GM15510 (cell line): ENCODE data around the gene SH2D2A.

Experiments
- POLR2A ChIP-seq: IDR thresholded peaks from 3 replicates; pipeline ENCODE4 v1.6.1; 2011; ENCODE audit warnings: borderline replicate concordance; ENCODE audit not compliant: insufficient read length; ENCODE audit errors: extremely low read depth

SH2D2A gene

DNA sequence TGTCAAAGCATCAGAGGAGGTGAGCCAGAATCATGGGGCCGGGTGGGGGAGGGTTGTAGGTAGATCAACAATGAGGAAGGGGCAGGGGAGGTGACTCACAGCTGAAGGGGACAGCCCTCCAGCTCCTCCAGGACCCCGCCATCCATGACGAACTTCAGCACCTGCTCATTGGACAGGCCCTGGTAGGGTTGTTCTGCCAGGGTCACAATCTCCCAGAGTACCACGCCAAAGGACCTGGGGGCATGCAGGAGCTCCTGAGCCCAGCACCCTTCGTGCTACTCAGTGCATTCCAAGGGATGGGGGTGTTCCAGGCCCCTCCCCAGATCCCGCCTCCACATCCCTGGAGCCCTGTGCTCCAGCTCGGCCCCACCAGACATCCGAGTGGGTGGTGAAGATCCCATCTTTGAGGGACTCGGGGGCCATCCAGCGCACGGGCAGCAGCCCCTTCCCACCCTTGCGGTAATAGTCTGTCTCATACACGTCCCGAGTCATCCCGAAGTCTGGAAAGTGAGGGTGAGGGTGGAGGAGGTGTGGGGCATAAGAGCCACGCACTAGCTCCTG lies 24.7 kb upstream of the SH2D2A start:
- TF ChIP-seq POLR2A: no peak

- TF ChIP-seq POLR2A: no peak
Observed at GRCh38 chr1:156840898-156841279, 24.2 kb upstream of the SH2D2A start.

- no peak for TF ChIP-seq POLR2A
Observed at GRCh38 chr1:156840186-156840897, 23.7 kb upstream of the SH2D2A start.

- no peak for TF ChIP-seq POLR2A
Observed at GRCh38 chr1:156839426-156840109, 22.9 kb upstream of the SH2D2A start.

- no peak for TF ChIP-seq POLR2A
Observed at GRCh38 chr1:156838972-156839371, 22.3 kb upstream of the SH2D2A start.

GRCh38 chr1:156836892-156837291 lies 20.2 kb upstream of the SH2D2A start:
- TF ChIP-seq POLR2A: no peak

DNA sequence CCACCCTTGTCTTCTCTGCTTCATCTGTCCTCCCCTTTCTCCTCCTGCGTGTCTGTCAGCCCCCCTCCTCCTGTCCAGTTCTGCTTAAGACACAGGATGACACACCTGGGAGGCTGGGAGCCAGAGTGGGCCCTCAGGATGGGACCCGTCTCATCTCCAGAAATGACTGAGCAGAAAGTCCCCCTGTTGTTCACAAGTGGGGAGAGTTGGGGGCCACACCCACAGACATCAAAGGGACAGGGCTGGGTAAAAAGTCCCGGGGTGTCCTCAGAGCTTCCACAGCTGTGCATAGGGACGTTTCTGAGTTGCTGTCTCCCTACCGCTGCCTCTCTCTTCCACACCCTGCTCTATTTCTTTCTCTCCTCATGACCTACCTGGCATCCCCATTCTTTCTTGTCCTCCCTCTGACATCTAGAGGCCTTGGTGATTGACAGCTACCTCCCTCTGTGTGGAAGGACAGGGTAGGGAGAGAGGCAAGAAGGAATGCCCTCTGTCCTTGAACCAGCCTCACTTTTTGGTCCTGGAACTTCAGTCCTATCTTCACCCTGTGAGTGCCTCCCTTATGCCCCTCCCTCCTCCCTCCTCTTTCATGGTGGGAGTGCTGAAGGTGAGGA lies 19.5 kb upstream of the SH2D2A start:
- no peak for TF ChIP-seq POLR2A

DNA sequence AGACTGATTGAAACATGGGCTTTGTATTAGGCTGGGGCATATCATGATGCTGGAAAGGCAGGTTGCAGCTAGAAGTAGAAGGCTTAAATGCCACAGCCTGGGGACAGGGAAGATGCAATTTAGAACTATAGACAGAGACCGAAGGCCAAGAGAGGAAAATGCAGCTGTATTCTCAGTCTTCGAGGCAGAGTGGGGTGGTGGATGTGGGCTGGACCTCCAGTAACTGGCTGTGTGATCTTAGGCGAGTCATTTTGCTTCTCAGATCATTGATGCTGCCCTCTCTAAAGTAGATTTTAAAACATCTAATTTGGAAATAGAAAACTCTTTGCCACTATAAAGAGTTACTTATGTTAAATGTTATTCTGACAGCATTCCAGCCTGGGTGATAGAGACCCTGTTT lies 17.7 kb upstream of the SH2D2A start:
- TF ChIP-seq POLR2A: no peak

GRCh38 chr1:156833603-156834002 lies 17.0 kb upstream of the SH2D2A start:
- no peak for TF ChIP-seq POLR2A

DNA sequence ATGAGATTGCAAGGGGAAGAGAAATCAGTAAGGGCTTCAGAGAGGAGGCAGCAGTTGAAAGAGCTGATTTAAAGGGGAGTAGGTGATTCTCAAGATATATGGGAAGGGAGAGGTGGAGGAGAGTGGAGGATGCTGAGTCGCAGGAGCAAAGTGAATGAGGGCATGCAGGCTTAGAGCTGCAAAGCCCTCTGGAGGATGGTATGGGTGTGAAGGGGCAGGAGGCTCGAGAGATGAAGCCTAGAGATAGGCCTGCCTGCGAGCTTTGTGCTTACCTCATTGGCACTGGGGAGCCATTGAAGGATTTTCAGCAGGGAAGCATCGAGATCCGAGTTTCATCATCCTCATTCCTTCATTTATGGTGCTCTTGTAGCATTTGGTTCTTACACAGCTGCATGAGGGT lies 15.8 kb upstream of the SH2D2A start:
- no peak for TF ChIP-seq POLR2A

DNA sequence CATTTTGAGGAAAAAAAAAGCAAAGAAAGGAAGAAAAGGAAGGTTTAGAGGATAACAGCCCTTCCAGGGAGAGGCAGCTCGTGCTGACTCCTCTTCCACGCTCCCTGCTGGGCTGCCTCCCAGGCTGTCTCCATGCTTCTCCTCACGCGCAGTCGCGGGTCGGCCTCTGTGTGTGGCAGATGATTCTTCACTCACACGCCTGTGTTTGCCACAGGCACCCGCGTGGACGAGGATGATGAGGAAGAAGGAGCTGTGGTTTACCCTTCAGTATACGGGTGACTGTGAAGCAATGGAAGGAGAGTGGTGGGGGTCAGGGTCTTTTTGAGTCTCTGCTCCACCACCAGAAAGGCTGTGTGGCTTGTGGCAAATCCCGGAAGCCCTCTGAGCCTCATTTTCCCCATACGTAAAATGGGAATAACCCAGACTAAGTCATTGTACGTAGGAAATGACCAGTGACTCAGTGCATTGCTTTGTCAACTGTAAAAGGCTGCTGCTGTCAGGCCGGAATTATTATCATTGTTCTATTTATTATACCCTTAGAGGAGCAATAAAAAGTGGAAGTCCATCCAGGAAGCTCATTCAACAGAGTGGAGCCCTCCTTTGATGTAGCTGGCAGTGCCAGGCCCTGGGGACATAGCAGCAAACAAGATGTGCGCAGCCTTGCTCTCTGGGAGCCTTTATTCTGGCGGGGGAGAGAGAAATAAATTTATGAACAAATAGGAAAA lies 11.9 kb upstream of the SH2D2A start:
- TF ChIP-seq POLR2A: no peak

GRCh38 chr1:156826630-156827029 lies 10.0 kb upstream of the SH2D2A start:
- no peak for TF ChIP-seq POLR2A

GRCh38 chr1:156823210-156823790 lies 6.7 kb upstream of the SH2D2A start:
- TF ChIP-seq POLR2A: no peak

- no peak for TF ChIP-seq POLR2A
Observed at GRCh38 chr1:156822680-156823079, 6.0 kb upstream of the SH2D2A start.
